SJCRH30 (cell line): ENCODE data around the gene SLC18A2. TPM values are rescaled to one million over a fixed set of nuclear protein-coding genes. Genes with fewer than 3 reads are reported as not detected.
A peak's percentile ranks its signal among the peaks of the same experiment; 100 is the strongest.

Experiments used
- DNase-seq, 2 experiments: peaks; one replicate each; pipeline ENCODE4 v3.0.0-alpha.2; 2015 to 2020
- H3K27ac ChIP-seq: fragments of 250-450 bp; sonication (Bioruptor Pico); 2 replicates; pipeline ENCODE4 v1.5.1; 2020; ENCODE audit warnings: mild to moderate bottlenecking, moderate library complexity
- H3K27me3 ChIP-seq: fragments of 250-450 bp; sonication (Bioruptor Pico); 2 replicates; pipeline ENCODE4 v1.5.1; 2020; ENCODE audit warnings: mild to moderate bottlenecking, moderate library complexity
- H3K36me3 ChIP-seq: fragments of 250-450 bp; sonication (Bioruptor Pico); 2 replicates; pipeline ENCODE4 v1.5.1; 2020; ENCODE audit warnings: mild to moderate bottlenecking, moderate library complexity
- H3K4me1 ChIP-seq: fragments of 250-450 bp; sonication (Bioruptor Pico); 2 replicates; pipeline ENCODE4 v1.5.1; 2020; ENCODE audit warnings: mild to moderate bottlenecking, moderate library complexity
- H3K4me3 ChIP-seq: fragments of 250-450 bp; sonication (Bioruptor Pico); 2 replicates; pipeline ENCODE4 v1.5.1; 2020; ENCODE audit warnings: mild to moderate bottlenecking, moderate library complexity
- H3K9me3 ChIP-seq: fragments of 250-450 bp; sonication (Bioruptor Pico); replicated peaks from 2 replicates; pipeline ENCODE4 v1.5.1; 2020; ENCODE audit warnings: mild to moderate bottlenecking, moderate library complexity
- total RNA-seq: library from RNA; depleted of rRNA; stranded (reverse); fragments of >200 nt; shearing (Covaris generic); gene quantifications from 2 replicates; pipeline ENCODE4 v1.2.3, GENCODE V29; 2014; rRNA removed

The SLC18A2 gene
- 0.06 and 0.10 TPM in 2 replicates for total RNA-seq

GRCh38 chr10:117240621-117241529 is at the start of gene SLC18A2:
SLC18A2 (plus strand) TSS chr10:117241114; CDS start chr10:117241694, 580 bp downstream.
- Histone ChIP-seq H3K9me3 (no peaks in the 10 kb centered on the region), H3K4me1 (no peaks in the 10 kb centered on the region), H3K27me3 (no peaks in the 10 kb centered on the region; the same call in none of the 2 replicates), H3K36me3 (no peaks in the 10 kb centered on the region), H3K4me3 (no peak within 1 kb of the TSS), H3K27ac (no peak within 1 kb of the TSS)
- no peak for DNase-seq

DNA sequence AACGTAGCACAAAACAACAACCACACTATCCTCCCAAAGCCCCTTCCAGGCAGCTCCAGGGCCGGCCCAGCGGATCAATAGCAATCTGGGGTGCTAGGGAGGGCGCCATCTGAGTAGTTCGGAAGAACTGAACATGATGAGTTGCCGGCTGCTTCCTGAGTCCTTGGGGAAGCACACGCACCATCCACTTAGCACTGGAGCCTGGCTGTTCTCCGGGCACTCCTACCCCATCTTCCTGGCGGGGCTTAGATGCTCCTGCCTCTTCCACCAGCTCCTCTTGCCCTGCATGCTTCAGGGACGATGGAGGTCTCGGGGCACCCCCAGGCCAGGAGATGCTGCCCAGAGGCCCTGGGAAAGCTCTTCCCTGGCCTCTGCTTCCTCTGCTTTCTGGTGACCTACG is 43.7 kb upstream of the SLC18A2 start, which contains the start of gene KCNK18:
Gene KCNK18 (plus strand): TSS at position 301 of the 400 bp plus-strand sequence. CDS start 0 bp downstream, at position 301.
- no peak within 1 kb of the TSS for H3K4me3 ChIP-seq
- no peak for DNase-seq
- H3K9me3 ChIP-seq: no peaks in the 10 kb centered on the region
- H3K4me1 ChIP-seq: no peaks in the 10 kb centered on the region
- no peaks in the 10 kb centered on the region for H3K27me3 ChIP-seq
- no peaks in the 10 kb centered on the region for H3K36me3 ChIP-seq
- no peak within 1 kb of the TSS for H3K27ac ChIP-seq

- DNase-seq: no peak
- H3K4me1 ChIP-seq: no peaks in the 10 kb centered on the region
Measured at GRCh38 chr10:117198088-117198487, 42.8 kb upstream of the SLC18A2 start.

GRCh38 chr10:117201826-117202225 is 39.1 kb upstream of the SLC18A2 start:
- Histone ChIP-seq H3K27me3 (no peaks in the 10 kb centered on the region), H3K4me3 (no peak overlapping the region), H3K9me3 (no peaks in the 10 kb centered on the region), H3K4me1 (no peaks in the 10 kb centered on the region), H3K36me3 (no peaks in the 10 kb centered on the region), H3K27ac (no peak overlapping the region)
- no peak for DNase-seq

More at GRCh38 chr10:117198088-117198487, 42.8 kb upstream of the SLC18A2 start:
- no peak overlapping the region for H3K27ac ChIP-seq
- no peaks in the 10 kb centered on the region for H3K27me3 ChIP-seq
- H3K4me3 ChIP-seq: no peak overlapping the region
- no peaks in the 10 kb centered on the region for H3K9me3 ChIP-seq
- no peaks in the 10 kb centered on the region for H3K36me3 ChIP-seq

GRCh38 chr10:117204316-117204715 is 36.6 kb upstream of the SLC18A2 start:
- H3K9me3 ChIP-seq: no peaks in the 10 kb centered on the region
- no peak overlapping the region for H3K4me3 ChIP-seq
- H3K36me3 ChIP-seq: no peaks in the 10 kb centered on the region
- H3K27me3 ChIP-seq: no peaks in the 10 kb centered on the region
- no peak for DNase-seq
- no peaks in the 10 kb centered on the region for H3K4me1 ChIP-seq
- no peak overlapping the region for H3K27ac ChIP-seq

DNA sequence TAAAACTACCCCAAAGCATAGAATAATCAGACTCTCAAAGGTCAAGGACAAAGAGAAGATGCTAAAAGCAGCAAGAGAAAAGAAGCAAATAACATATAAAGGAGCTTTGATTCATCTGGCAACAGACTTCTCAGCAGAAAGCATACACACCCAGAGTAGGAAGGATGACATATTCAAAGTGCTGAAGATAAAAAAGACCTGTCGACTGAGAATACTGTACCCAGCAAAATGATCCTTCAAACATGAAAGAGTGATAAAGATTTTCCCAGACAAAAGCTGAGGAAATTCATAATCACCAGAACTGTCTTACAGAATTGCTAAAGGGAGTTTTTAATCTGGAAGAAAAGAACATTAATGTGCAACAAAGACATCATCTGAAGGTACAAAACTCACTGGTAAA is 28.7 kb upstream of the SLC18A2 start:
- peaks cover 6% of the 10 kb centered on the region; the same call in 1 of the 2 replicates for H3K27me3 ChIP-seq
- H3K9me3 ChIP-seq: no peaks in the 10 kb centered on the region
- no peak overlapping the region for H3K4me3 ChIP-seq
- H3K4me1 ChIP-seq: no peaks in the 10 kb centered on the region
- no peak for DNase-seq
- no peaks in the 10 kb centered on the region for H3K36me3 ChIP-seq
- H3K27ac ChIP-seq: no peak overlapping the region

DNA sequence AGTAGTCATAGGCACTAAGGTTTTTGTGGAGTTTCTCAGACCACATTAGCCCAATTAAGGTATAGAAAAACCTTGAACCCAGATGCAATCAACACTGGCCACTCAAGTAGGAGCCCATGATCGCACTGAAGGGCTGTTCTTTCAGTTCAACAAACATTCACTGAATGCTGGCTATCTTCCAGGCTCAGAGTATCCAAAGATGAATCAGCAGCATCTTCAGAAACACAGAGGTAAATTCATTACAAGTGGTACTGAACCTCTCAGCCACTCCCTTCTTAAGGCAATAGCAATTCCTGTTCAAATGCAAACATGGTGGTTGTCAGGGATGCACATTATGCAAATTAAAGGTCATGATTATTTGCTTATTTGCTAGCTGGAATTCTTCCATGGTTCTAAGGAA is 26.5 kb upstream of the SLC18A2 start:
- Histone ChIP-seq H3K36me3 (no peaks in the 10 kb centered on the region), H3K27ac (no peak overlapping the region), H3K4me1 (no peaks in the 10 kb centered on the region), H3K9me3 (no peaks in the 10 kb centered on the region), H3K4me3 (no peak overlapping the region), H3K27me3 (peaks cover 6% of the 10 kb centered on the region; the same call in 1 of the 2 replicates)
- DNase-seq: no peak

- Histone ChIP-seq H3K27me3 (peaks cover 6% of the 10 kb centered on the region; the same call in 1 of the 2 replicates), H3K36me3 (no peaks in the 10 kb centered on the region), H3K4me3 (no peak overlapping the region), H3K9me3 (no peaks in the 10 kb centered on the region), H3K4me1 (no peaks in the 10 kb centered on the region), H3K27ac (no peak overlapping the region)
- DNase-seq: no peak
Measured at GRCh38 chr10:117215079-117215478, 25.8 kb upstream of the SLC18A2 start.

GRCh38 chr10:117216028-117216427 is 24.9 kb upstream of the SLC18A2 start:
- no peak for DNase-seq
- Histone ChIP-seq H3K27me3 (peaks cover 6% of the 10 kb centered on the region; the same call in 1 of the 2 replicates), H3K9me3 (no peaks in the 10 kb centered on the region), H3K36me3 (no peaks in the 10 kb centered on the region), H3K27ac (no peak overlapping the region), H3K4me3 (no peak overlapping the region), H3K4me1 (no peaks in the 10 kb centered on the region)

DNA sequence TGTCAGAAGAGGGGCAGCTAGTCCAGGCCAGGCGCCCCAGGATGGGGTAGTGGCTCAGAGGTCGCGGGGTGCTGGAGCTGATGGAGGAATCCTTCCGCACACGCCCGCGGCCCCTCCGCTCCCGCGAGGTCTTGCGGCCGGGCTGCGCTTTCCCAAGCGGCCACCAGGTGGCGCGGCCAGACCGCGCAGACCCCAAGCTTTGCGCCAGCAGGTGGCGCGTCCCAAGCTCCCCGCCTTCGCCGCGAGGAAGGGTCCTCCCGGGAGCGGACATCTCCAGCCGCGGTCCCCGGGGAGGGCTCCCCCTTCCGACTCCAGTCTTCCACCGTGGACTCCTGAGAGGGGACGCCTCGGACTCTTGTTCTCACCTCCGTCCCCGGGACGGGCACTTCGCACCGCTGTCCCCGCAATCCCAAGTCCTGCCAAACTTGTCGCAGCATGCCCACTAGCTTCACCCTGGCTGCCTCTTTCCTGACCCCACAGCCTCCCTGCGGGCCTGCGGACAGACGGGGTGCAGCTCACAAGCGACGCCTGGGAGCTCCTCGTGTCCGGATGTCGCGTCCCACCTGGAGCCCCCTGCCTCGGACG is 24.2 kb upstream of the SLC18A2 start:
- no peaks in the 10 kb centered on the region for H3K36me3 ChIP-seq
- H3K27me3 ChIP-seq: peaks cover 6% of the 10 kb centered on the region; the same call in 1 of the 2 replicates
- no peak overlapping the region for H3K27ac ChIP-seq
- peak; percentile 55 to 72 for DNase-seq
- peak overlapping the region; percentile 56 for H3K4me3 ChIP-seq
- no peaks in the 10 kb centered on the region for H3K9me3 ChIP-seq
- H3K4me1 ChIP-seq: no peaks in the 10 kb centered on the region

- H3K4me1 ChIP-seq: no peaks in the 10 kb centered on the region
- peak overlapping the region; percentile 56 for H3K4me3 ChIP-seq
- no peaks in the 10 kb centered on the region for H3K36me3 ChIP-seq
- peaks cover 6% of the 10 kb centered on the region; the same call in 1 of the 2 replicates for H3K27me3 ChIP-seq
- no peak overlapping the region for H3K27ac ChIP-seq
- peak; percentile 47 to 59 for DNase-seq
- no peaks in the 10 kb centered on the region for H3K9me3 ChIP-seq
Measured at GRCh38 chr10:117217196-117217761, 23.6 kb upstream of the SLC18A2 start.

- DNase-seq: peak in 1 of 2 experiments; percentile 27
Measured at GRCh38 chr10:117218654-117219053, 22.3 kb upstream of the SLC18A2 start.

GRCh38 chr10:117221156-117221711 is 19.7 kb upstream of the SLC18A2 start:
- Histone ChIP-seq H3K36me3 (no peaks in the 10 kb centered on the region), H3K4me1 (peaks cover 8% of the 10 kb centered on the region; the same call in 1 of the 2 replicates), H3K27me3 (0 out of 2 replicates have a peak, but pooled peaks cover 1% of the 10 kb centered on the region), H3K27ac (no peak overlapping the region), H3K9me3 (no peaks in the 10 kb centered on the region), H3K4me3 (no peak overlapping the region)
- DNase-seq: no peak

More at GRCh38 chr10:117218654-117219053, 22.3 kb upstream of the SLC18A2 start:
- H3K27me3 ChIP-seq: peaks cover 6% of the 10 kb centered on the region; the same call in 1 of the 2 replicates
- no peaks in the 10 kb centered on the region for H3K9me3 ChIP-seq
- no peaks in the 10 kb centered on the region for H3K36me3 ChIP-seq
- H3K27ac ChIP-seq: no peak overlapping the region
- peaks cover 2% of the 10 kb centered on the region; the same call in 1 of the 2 replicates for H3K4me1 ChIP-seq
- no peak overlapping the region for H3K4me3 ChIP-seq

DNA sequence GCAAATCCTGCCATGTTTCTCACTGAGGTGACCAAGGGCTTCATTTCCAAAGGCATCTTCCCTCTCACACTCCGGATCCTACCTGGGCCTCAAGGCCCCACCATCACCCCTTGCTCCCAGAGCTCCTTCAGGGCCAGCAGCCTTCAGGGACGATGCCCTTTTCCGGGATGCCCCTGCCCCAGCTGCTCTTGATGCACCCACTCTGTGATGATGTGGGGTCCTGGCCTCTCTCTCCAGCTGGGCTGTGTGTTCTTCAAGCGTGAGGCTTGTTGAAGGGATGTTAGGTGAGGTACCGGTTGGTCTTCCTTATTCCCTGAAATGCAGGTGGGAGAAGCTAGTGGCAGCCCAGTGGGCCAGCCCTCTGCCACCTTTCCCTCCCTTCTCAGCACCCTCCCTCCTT is 18.4 kb upstream of the SLC18A2 start:
- Histone ChIP-seq H3K27me3 (no peaks in the 10 kb centered on the region), H3K9me3 (no peaks in the 10 kb centered on the region), H3K4me3 (no peak overlapping the region), H3K36me3 (no peaks in the 10 kb centered on the region), H3K27ac (no peak overlapping the region), H3K4me1 (peaks cover 8% of the 10 kb centered on the region; the same call in 1 of the 2 replicates)
- no peak for DNase-seq
